OCI-LY3 (cell line): ENCODE results near the gene CACNA1C.

Experiments
- H2AFZ ChIP-seq: fragments of 200-600, 300-600 bp; shearing (Covaris generic); 2 replicates; pipeline ENCODE4 v1.6.0; 2014; ENCODE audit warnings: antibody characterized with exemption, low read depth, low read length
- H3K27ac ChIP-seq: fragments of 200-600, 300-600 bp; sonication (generic); 2 replicates; pipeline ENCODE4 v1.5.1; 2014; ENCODE audit warnings: mild to moderate bottlenecking, low read length, moderate library complexity, mixed read lengths
- H3K27me3 ChIP-seq: fragments of 200-600, 300-600 bp; sonication (generic); 2 replicates; pipeline ENCODE4 v1.6.1; 2014; ENCODE audit warnings: low read depth, low read length, mixed read lengths
- H3K36me3 ChIP-seq: fragments of 200-600, 300-600 bp; sonication (generic); replicated peaks from 2 replicates; pipeline ENCODE3; 2014; ENCODE audit warnings: low read depth, low read length, mixed read lengths
- H3K4me1 ChIP-seq: fragments of 300-600, 200-600 bp; sonication (generic); 2 replicates; pipeline ENCODE4 v1.6.1; 2014; ENCODE audit warnings: low read length, mixed read lengths
- H3K4me2 ChIP-seq: fragments of 200-600, 300-600 bp; sonication (generic); 2 replicates; pipeline ENCODE4 v1.6.1; 2014; ENCODE audit warnings: low read length, mixed read lengths
- H3K4me3 ChIP-seq: fragments of 300-600, 200-600 bp; sonication (generic); 2 replicates; pipeline ENCODE4 v1.5.1; 2014; ENCODE audit warnings: antibody characterized with exemption, mild to moderate bottlenecking, low read length, moderate library complexity
- H3K79me2 ChIP-seq: fragments of 300-600, 200-600 bp; shearing (Covaris generic); 2 replicates; pipeline ENCODE4 v1.6.1; 2014; ENCODE audit warnings: mild to moderate bottlenecking, low read length, mixed read lengths
- H3K9ac ChIP-seq: fragments of 300-600, 200-600 bp; shearing (Covaris generic); 2 replicates; pipeline ENCODE4 v1.6.0; 2014; ENCODE audit warnings: mild to moderate bottlenecking, low read length, moderate library complexity
- H3K9me3 ChIP-seq: fragments of 200-600, 300-600 bp; shearing (Covaris generic); 2 replicates; pipeline ENCODE4 v1.6.1; 2014; ENCODE audit warnings: low read length, mixed read lengths; ENCODE audit not compliant: insufficient read depth
- H4K20me1 ChIP-seq: fragments of 200-600, 300-600 bp; sonication (generic); 2 replicates; pipeline ENCODE4 v1.6.1; 2016; ENCODE audit warnings: low read length, mixed read lengths; ENCODE audit not compliant: insufficient read depth
- CTCF ChIP-seq: fragments of 200-600, 300-600 bp; sonication (generic); IDR thresholded peaks from 2 replicates; pipeline ENCODE4 v1.5.1; 2014; ENCODE audit warnings: antibody characterized with exemption, low read length, low read depth
- EZH2phosphoT487 ChIP-seq: fragments of 200-600 bp; shearing (Covaris generic); IDR thresholded peaks from 2 replicates; pipeline ENCODE4 v1.6.1; 2018; ENCODE audit warnings: antibody characterized with exemption, mixed run types, low read depth

CACNA1C gene

GRCh38 chr12:2697057-2697800, 644.4 kb downstream of the CACNA1C start:
- TF ChIP-seq EZH2phosphoT487: no peak
- no peak for TF ChIP-seq CTCF
- Histone ChIP-seq H3K9me3 (no peaks in the 10 kb centered on the region), H3K9ac (no peak overlapping the region), H3K36me3 (no peaks in the 10 kb centered on the region), H3K4me3 (no peak overlapping the region), H3K27ac (no peak overlapping the region), H2AFZ (no peak overlapping the region), H3K4me1 (peaks cover 14% of the 10 kb centered on the region), H3K79me2 (no peaks in the 10 kb centered on the region), H3K27me3 (peaks cover 23% of the 10 kb centered on the region), H4K20me1 (no peaks in the 10 kb centered on the region), H3K4me2 (no peak overlapping the region)

- no peaks in the 10 kb centered on the region for H3K79me2 ChIP-seq
- H3K27me3 ChIP-seq: peaks cover 22% of the 10 kb centered on the region; the same call in 1 of the 2 replicates
- H3K4me1 ChIP-seq: peaks cover 14% of the 10 kb centered on the region
- no peak overlapping the region for H3K27ac ChIP-seq
- no peak overlapping the region for H3K9ac ChIP-seq
- H3K9me3 ChIP-seq: no peaks in the 10 kb centered on the region
- H2AFZ ChIP-seq: no peak overlapping the region
- H3K4me2 ChIP-seq: no peak overlapping the region
- TF ChIP-seq EZH2phosphoT487: no peak
- H3K36me3 ChIP-seq: no peaks in the 10 kb centered on the region
- H3K4me3 ChIP-seq: no peak overlapping the region
- no peaks in the 10 kb centered on the region for H4K20me1 ChIP-seq
Observed at GRCh38 chr12:2698566-2698965, 645.8 kb downstream of the CACNA1C start.

GRCh38 chr12:2710701-2711100, 657.9 kb downstream of the CACNA1C start:
- Histone ChIP-seq H2AFZ (no peak overlapping the region), H3K4me1 (no peaks in the 10 kb centered on the region), H3K4me3 (no peak overlapping the region), H3K9me3 (no peaks in the 10 kb centered on the region), H3K79me2 (no peaks in the 10 kb centered on the region), H3K36me3 (no peaks in the 10 kb centered on the region), H3K27me3 (peaks cover 60% of the 10 kb centered on the region), H3K27ac (no peak overlapping the region), H3K9ac (no peak overlapping the region), H3K4me2 (no peak overlapping the region), H4K20me1 (no peaks in the 10 kb centered on the region)
- TF ChIP-seq EZH2phosphoT487: no peak
- no peak for TF ChIP-seq CTCF

- no peaks in the 10 kb centered on the region for H3K9me3 ChIP-seq
- H3K79me2 ChIP-seq: no peaks in the 10 kb centered on the region
- no peak overlapping the region for H3K27ac ChIP-seq
- H3K4me3 ChIP-seq: no peak overlapping the region
- H3K9ac ChIP-seq: no peak overlapping the region
- no peaks in the 10 kb centered on the region for H3K36me3 ChIP-seq
- no peak overlapping the region for H3K4me2 ChIP-seq
- H3K4me1 ChIP-seq: no peaks in the 10 kb centered on the region
- no peak for TF ChIP-seq EZH2phosphoT487
- no peak for TF ChIP-seq CTCF
- no peak overlapping the region for H2AFZ ChIP-seq
- no peaks in the 10 kb centered on the region for H4K20me1 ChIP-seq
- H3K27me3 ChIP-seq: peaks cover 20% of the 10 kb centered on the region; the same call in 1 of the 2 replicates
Observed at GRCh38 chr12:2719392-2719791, 666.6 kb downstream of the CACNA1C start.
